Kidney (tissue), 14 donors: Measurements from ENCODE around the gene C11orf71. TPM values are rescaled to one million over a fixed set of nuclear protein-coding genes. Genes with fewer than 3 reads are reported as not detected.

ENCODE experiments used
- DNase-seq, 5 donors: peaks; one replicate each; pipeline ENCODE4 v3.0.0-alpha.2; 2013 to 2020
- FAIRE-seq: peaks from 2 replicates; lab custom pipeline; 2012; peaks lifted over from hg19 to GRCh38; lab: Jason Lieb, UNC
- H3K27ac ChIP-seq, 2 donors: one replicate each; pipeline ENCODE4 v1.7.0; 2013; ENCODE audit warnings: low read depth in 2 of 2, low read length in 2 of 2, inconsistent platforms in 1 of 2
- H3K27me3 ChIP-seq: one replicate; pipeline ENCODE4 v1.7.1; 2013; ENCODE audit warnings: low read length, inconsistent platforms; ENCODE audit not compliant: control insufficient read depth, insufficient read depth
- H3K36me3 ChIP-seq, 3 donors: one replicate each; pipeline versions ENCODE4 v1.7.0 to v1.7.1; 2013; ENCODE audit warnings: low read length in 3 of 3, control low read depth in 1 of 3, inconsistent platforms in 1 of 3; ENCODE audit not compliant: insufficient read depth in 3 of 3, control insufficient read depth in 2 of 3
- H3K4me1 ChIP-seq, 3 donors: one replicate each; pipeline versions ENCODE4 v1.7.0 to v1.7.1; 2013; ENCODE audit warnings: low read length in 3 of 3, inconsistent platforms in 1 of 3, low read depth in 1 of 3; ENCODE audit not compliant: control insufficient read depth in 2 of 3, insufficient read depth in 2 of 3
- H3K4me3 ChIP-seq, 3 donors: one replicate each; pipeline versions ENCODE4 v1.7.0 to v1.8.1; 2013; ENCODE audit warnings: low read length in 3 of 3, control low read depth in 1 of 3, inconsistent platforms in 1 of 3
- H3K9ac ChIP-seq, 3 donors: one replicate each; pipeline versions ENCODE4 v1.7.0 to v1.7.1; 2013; ENCODE audit warnings: low read length in 3 of 3, control low read depth in 1 of 3, inconsistent platforms in 1 of 3
- H3K9me3 ChIP-seq, 3 donors: one replicate each; pipeline versions ENCODE4 v1.7.0 to v1.7.1; 2013; ENCODE audit warnings: low read length in 3 of 3, control low read depth in 1 of 3, inconsistent platforms in 1 of 3; ENCODE audit not compliant: control insufficient read depth in 2 of 3, insufficient read depth in 1 of 3
- intact Hi-C: fragments of 100-400 bp; cut with DNase I; formaldehyde crosslinking; loops from one replicate; pipeline ENCODE4 v1.11.1; 2022
- polyA plus RNA-seq: library from polyadenylated mRNA; stranded (reverse); fragments of 350-450 nt; fragmentation: Illumina TruSeq; extraction: RNeasy Lipid Tissue Mini Kit (QIAGEN cat#74804); gene quantifications from one replicate; pipeline ENCODE4 v1.2.3, GENCODE V29; 2014; ENCODE audit warnings: low read depth, low replicate concordance; ENCODE audit not compliant: insufficient read depth
- total RNA-seq: library from RNA; stranded (reverse); fragmentation: NEBNext Ultra II Directional; extraction: Animal tissue kit (Norgen Biotek cat#: 25700); gene quantifications from one replicate; pipeline ENCODE4 v1.2.1, GENCODE V29; 2021
- TF ChIP-seq, protein P1 (sequence below): IDR thresholded peaks from 3 replicates; pipeline ENCODE4 v1.5.1; 2012; ENCODE audit warnings: mild to moderate bottlenecking, moderate library complexity, borderline replicate concordance; ENCODE audit not compliant: insufficient read depth; ENCODE audit errors: extremely low read depth
- donor health status: control.
- donor health status: control.
- donor health status: control.
- donor health status: control.
- donor health status: control.
- donor health status: DM: yes; HTN: yes; CAD: no.
- donor health status: Normal renal cell carcinoma (clear cell type).

C11orf71 gene
- total and polyA plus RNA-seq, 2 donors from 2014 or later: 12.3 to 21.2 TPM

DNA sequence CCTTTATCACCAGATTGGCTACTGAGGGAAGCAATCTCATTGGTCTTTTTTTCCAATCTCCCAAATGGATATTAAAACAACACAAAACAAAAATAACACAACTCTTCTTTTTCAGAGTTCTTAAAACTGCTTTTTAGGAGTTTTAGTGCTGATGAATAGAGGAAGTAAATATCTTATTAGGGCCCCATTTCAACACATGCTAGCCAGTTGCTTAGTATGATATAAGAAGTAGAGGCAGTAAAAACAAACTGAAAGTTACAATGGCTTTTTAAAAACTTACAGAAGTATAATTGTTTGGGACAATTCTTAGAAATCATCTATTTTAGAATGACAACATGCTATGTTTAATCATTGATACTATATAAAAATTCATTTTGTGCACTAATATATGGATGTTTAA is 3.4 kb downstream of the C11orf71 start:
- DNase-seq (no peak), FAIRE-seq (no peak)
- peaks cover 0 to 16% (median 5%) of the 10 kb centered on the region in 3 donors for H3K4me1 ChIP-seq
- intact Hi-C loops: no loop called here
- H3K4me3 ChIP-seq: no peak overlapping the region
- no peak overlapping the region for H3K27ac ChIP-seq
- H3K9ac ChIP-seq: no peak overlapping the region
- no peaks in the 10 kb centered on the region for H3K27me3 ChIP-seq
- H3K9me3 ChIP-seq: no peaks in the 10 kb centered on the region
- TF ChIP-seq, protein P1, sequence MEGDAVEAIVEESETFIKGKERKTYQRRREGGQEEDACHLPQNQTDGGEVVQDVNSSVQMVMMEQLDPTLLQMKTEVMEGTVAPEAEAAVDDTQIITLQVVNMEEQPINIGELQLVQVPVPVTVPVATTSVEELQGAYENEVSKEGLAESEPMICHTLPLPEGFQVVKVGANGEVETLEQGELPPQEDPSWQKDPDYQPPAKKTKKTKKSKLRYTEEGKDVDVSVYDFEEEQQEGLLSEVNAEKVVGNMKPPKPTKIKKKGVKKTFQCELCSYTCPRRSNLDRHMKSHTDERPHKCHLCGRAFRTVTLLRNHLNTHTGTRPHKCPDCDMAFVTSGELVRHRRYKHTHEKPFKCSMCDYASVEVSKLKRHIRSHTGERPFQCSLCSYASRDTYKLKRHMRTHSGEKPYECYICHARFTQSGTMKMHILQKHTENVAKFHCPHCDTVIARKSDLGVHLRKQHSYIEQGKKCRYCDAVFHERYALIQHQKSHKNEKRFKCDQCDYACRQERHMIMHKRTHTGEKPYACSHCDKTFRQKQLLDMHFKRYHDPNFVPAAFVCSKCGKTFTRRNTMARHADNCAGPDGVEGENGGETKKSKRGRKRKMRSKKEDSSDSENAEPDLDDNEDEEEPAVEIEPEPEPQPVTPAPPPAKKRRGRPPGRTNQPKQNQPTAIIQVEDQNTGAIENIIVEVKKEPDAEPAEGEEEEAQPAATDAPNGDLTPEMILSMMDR: no peak
- H3K36me3 ChIP-seq: no peaks in the 10 kb centered on the region

DNA sequence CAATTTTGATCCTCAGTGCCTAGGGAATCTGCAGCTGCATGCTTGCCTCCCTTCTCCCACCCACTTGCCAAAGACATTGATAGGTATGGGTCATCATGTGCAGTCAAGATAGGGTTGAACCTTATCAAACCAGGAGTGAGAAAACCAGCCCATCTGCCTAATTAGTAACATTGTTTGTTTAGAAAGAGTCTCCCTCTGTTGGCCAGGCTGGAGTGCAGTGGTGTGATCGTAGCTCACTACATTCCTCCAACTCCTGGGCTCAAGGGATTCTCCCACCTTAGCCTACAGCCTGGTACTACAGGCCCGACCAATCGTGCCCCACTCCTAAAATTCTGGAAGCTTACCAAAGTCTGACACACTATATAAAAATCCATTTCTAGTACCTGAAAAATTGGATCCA is 4.6 kb downstream of the C11orf71 start:
- Histone ChIP-seq H3K36me3 (no peaks in the 10 kb centered on the region), H3K27me3 (no peaks in the 10 kb centered on the region), H3K9me3 (no peaks in the 10 kb centered on the region), H3K9ac (no peak overlapping the region), H3K27ac (no peak overlapping the region), H3K4me3 (no peak overlapping the region), H3K4me1 (peaks cover 0 to 16% (median 5%) of the 10 kb centered on the region in 3 donors)
- intact Hi-C loops: no loop called here
- FAIRE-seq (no peak), DNase-seq (no peak)
- TF ChIP-seq, protein P1: no peak

DNA sequence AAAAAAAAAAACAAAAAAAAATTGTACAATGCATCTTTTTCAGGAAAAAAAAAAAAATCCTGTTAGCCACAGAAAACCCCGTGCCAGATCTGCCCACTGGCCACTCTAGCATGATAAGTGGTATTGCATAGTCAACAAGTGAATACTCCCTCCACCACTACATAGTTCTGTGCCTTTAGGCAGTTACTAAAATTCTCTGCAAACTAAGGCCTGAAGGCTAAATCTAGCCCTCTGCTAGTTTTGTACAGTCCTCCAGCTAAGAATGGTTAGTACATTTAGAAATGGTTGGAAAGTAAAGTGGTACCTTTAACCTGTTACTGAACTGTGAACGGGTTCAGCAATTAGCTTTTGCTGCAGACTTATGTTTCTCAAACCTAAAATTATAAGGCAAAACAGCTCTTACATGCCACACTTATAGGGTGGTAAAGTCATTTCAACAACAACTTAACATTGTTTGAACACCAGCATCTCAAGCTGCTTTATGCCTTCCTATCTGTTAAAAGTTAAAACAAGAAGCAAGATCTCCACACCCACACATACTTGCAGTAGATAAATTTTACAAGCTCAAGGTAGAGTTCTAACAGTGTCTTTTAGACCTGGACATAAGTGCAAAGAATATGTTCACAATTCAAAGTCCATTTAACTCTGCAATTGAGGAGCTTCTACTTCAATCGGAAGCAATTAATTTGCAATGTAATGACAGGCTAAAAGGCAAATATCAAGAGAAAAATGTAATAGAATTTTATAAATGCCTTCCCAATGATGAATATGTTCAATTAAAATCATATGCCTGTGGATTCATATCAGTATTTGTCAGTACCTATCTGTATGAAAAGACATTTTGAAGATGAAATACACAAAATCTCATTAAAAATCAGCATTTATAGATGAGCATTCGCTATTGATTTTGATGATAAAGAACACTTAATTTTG is 7.3 kb downstream of the C11orf71 start:
- no peak overlapping the region for H3K27ac ChIP-seq
- H3K4me1 ChIP-seq: peaks cover 0 to 6% (median 3%) of the 10 kb centered on the region in 3 donors
- TF ChIP-seq, protein P1: no peak
- no peaks in the 10 kb centered on the region for H3K27me3 ChIP-seq
- H3K36me3 ChIP-seq: no peaks in the 10 kb centered on the region
- H3K9me3 ChIP-seq: no peaks in the 10 kb centered on the region
- no peak for DNase-seq
- H3K9ac ChIP-seq: no peak overlapping the region
- FAIRE-seq: no peak
- intact Hi-C loops: no loop called here
- no peak overlapping the region for H3K4me3 ChIP-seq
